PC-9 (cell line): ENCODE data around the gene TIMP3. TPM values are rescaled to one million over a fixed set of nuclear protein-coding genes. Genes with fewer than 3 reads are reported as not detected.
A peak's percentile ranks its signal among the peaks of the same experiment; 100 is the strongest.

Experiments
- BruUV-seq: library from RNA; stranded (reverse); fragments of 400-500 nt; replicated peaks from 2 replicates; lab custom pipeline; 2021; lab: Mats Ljungman, UMichigan
- CTCF ChIA-PET: fragments of 300-600 bp; sonication (Branson Sonifier 250); formaldehyde crosslinking; loops from one replicate; lab custom pipeline; 2022; ENCODE audit warnings: antibody characterized with exemption; lab: Charles Lee
- POLR2A ChIA-PET: fragments of 300-600 bp; sonication (Branson Sonifier 250); formaldehyde crosslinking; loops from one replicate; lab custom pipeline; 2022; ENCODE audit warnings: antibody characterized with exemption; ENCODE audit not compliant: unreplicated experiment; lab: Charles Lee
- DNase-seq, 2 experiments: peaks; one replicate each; pipeline versions ENCODE4 v3.0.0 to v3.0.0-alpha.2; 2015 to 2022; ENCODE audit warnings: mixed read lengths in 1 of 2
- H2AFZ ChIP-seq: fragments of 200-600 bp; sonication (generic); 2 replicates; pipeline ENCODE4 v1.8.1; 2017; ENCODE audit warnings: antibody characterized with exemption
- H3F3A ChIP-seq: fragments of 200-600 bp; sonication (generic); 2 replicates; pipeline ENCODE4 v1.8.1; 2017; ENCODE audit warnings: antibody characterized with exemption, mild to moderate bottlenecking, low read depth; ENCODE audit not compliant: insufficient read depth
- H3K27ac ChIP-seq: fragments of 200-600 bp; sonication (generic); 2 replicates; pipeline ENCODE4 v1.6.1; 2016; ENCODE audit warnings: mixed run types
- H3K27me3 ChIP-seq: fragments of 200-600 bp; sonication (generic); 2 replicates; pipeline ENCODE4 v1.6.1; 2016; ENCODE audit warnings: low read depth, mixed run types; ENCODE audit not compliant: insufficient read depth
- H3K36me3 ChIP-seq: fragments of 200-600 bp; sonication (generic); 2 replicates; pipeline ENCODE4 v1.6.1; 2016; ENCODE audit warnings: low read depth, mixed run types
- H3K4me1 ChIP-seq: fragments of 200-600 bp; sonication (generic); replicated peaks from 2 replicates; pipeline ENCODE4 v1.6.1; 2016; ENCODE audit warnings: mixed run types; ENCODE audit not compliant: insufficient read depth
- H3K4me2 ChIP-seq: fragments of 200-600 bp; sonication (generic); 2 replicates; pipeline ENCODE4 v1.6.1; 2017; ENCODE audit warnings: mixed run types
- H3K4me3 ChIP-seq: fragments of 200-600 bp; sonication (generic); 2 replicates; pipeline ENCODE4 v1.6.1; 2016; ENCODE audit warnings: mixed run types
- H3K79me2 ChIP-seq: fragments of 200-600 bp; sonication (generic); 2 replicates; pipeline ENCODE4 v1.6.1; 2017; ENCODE audit warnings: low read depth, mixed run types
- H3K9me2 ChIP-seq: fragments of 200-600 bp; sonication (generic); 2 replicates; pipeline ENCODE4 v1.8.1; 2017; ENCODE audit warnings: mild to moderate bottlenecking; ENCODE audit not compliant: insufficient read depth
- H3K9me3 ChIP-seq: fragments of 200-600 bp; sonication (generic); 2 replicates; pipeline ENCODE4 v1.8.1; 2016; ENCODE audit warnings: low read depth; ENCODE audit not compliant: insufficient read depth
- H4K20me1 ChIP-seq: fragments of 200-600 bp; sonication (generic); 2 replicates; pipeline ENCODE4 v1.8.1; 2017; ENCODE audit not compliant: insufficient read depth
- EZH2 ChIP-seq: fragments of 200-600 bp; sonication (generic); IDR thresholded peaks from 2 replicates; pipeline ENCODE4 v1.8.0; 2017; ENCODE audit warnings: antibody characterized with exemption, low read depth
- intact Hi-C: fragments of 100-400 bp; cut with micrococcal nuclease; formaldehyde crosslinking; loops from one replicate; pipeline ENCODE4 v1.10.0; 2022; ENCODE audit not compliant: unreplicated experiment
- total RNA-seq: library from RNA; stranded (reverse); gene quantifications from 2 replicates; pipeline ENCODE4 v1.2.3, GENCODE V29; 2021
- TF ChIP-seq, protein P1 (sequence below): fragments of 200-600 bp; sonication (generic); conservative IDR thresholded peaks from 2 replicates; pipeline ENCODE4 v1.6.1; 2017; ENCODE audit warnings: mixed run types, antibody characterized with exemption, mild to moderate bottlenecking, moderate library complexity

The TIMP3 gene
- total RNA-seq, 1 experiment from 2014 or later = 79.8 TPM

DNA sequence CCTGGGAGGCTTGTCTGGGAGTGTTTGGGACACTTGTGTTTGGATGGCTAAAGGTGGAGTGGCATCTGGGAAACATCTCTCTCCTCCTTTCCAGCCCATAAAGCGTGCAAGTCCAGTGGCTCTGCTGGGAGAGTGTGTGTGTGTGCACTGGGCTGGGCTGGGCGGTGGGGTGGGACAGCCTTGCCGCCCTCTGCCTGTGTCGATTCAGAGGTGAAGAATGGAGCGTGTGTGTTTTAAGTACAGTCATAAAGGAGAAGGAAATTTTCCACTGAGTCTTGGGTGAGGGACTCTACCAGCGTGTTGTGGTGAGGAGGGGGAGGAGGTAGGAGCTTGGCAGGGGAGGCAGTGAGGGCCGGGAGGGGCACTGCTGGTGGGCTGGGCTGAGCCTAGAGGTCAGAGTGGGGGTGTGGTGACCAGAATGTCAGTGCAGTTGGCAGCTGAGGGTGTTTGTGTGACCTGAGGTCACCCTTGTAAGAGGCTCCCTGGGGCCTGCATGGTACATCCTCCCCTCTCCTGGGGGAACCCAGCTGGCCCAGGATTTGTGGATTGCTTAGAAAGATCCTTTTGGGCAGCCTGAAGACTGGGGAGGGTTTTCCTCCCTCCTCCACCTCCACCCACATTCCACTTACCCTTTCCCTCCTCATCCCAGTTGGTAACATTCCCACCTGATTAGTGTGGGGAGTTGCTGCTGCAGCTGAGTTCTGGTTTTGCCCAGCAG is 1.7 kb downstream of the TIMP3 start:
- Histone ChIP-seq H3K4me1 (peaks cover 52% of the 10 kb centered on the region), H3K4me2 (peak overlapping the region; percentile 97), H4K20me1 (peaks cover 58% of the 10 kb centered on the region), H3K27ac (peak overlapping the region; percentile 49), H3K79me2 (peaks cover 68% of the 10 kb centered on the region), H3F3A (peaks cover 53% of the 10 kb centered on the region), H3K9me2 (no peaks in the 10 kb centered on the region), H3K36me3 (peaks cover 49% of the 10 kb centered on the region), H3K27me3 (no peaks in the 10 kb centered on the region), H3K9me3 (no peaks in the 10 kb centered on the region), H2AFZ (no peak overlapping the region), H3K4me3 (peak overlapping the region; percentile 99)
- peak; percentile 52 to 69 for DNase-seq
- CTCF ChIA-PET = interaction anchor here (0.7 kb wide), 1 partner anchor 42 kb away, joined by 6 read pairs; no protein-coding TSS in a partner anchor
- POLR2A ChIA-PET = interaction anchor here (0.5 kb wide), 1 partner anchor 42 kb away, joined by 3 read pairs; no protein-coding TSS in a partner anchor
- no TSS peak for BruUV-seq
- intact Hi-C loops = loop anchor here (1.0 to 5.0 kb wide), 2 partner anchors 23 to 184 kb away; no protein-coding TSS in a partner anchor
- TF ChIP-seq, protein P1, sequence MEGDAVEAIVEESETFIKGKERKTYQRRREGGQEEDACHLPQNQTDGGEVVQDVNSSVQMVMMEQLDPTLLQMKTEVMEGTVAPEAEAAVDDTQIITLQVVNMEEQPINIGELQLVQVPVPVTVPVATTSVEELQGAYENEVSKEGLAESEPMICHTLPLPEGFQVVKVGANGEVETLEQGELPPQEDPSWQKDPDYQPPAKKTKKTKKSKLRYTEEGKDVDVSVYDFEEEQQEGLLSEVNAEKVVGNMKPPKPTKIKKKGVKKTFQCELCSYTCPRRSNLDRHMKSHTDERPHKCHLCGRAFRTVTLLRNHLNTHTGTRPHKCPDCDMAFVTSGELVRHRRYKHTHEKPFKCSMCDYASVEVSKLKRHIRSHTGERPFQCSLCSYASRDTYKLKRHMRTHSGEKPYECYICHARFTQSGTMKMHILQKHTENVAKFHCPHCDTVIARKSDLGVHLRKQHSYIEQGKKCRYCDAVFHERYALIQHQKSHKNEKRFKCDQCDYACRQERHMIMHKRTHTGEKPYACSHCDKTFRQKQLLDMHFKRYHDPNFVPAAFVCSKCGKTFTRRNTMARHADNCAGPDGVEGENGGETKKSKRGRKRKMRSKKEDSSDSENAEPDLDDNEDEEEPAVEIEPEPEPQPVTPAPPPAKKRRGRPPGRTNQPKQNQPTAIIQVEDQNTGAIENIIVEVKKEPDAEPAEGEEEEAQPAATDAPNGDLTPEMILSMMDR = no peak
- TF ChIP-seq EZH2 = no peak

GRCh38 chr22:32803738-32804435 is 2.4 kb downstream of the TIMP3 start:
- no peaks in the 10 kb centered on the region for H3K9me3 ChIP-seq
- peaks cover 60% of the 10 kb centered on the region for H3F3A ChIP-seq
- peak overlapping the region; percentile 99 for H3K4me3 ChIP-seq
- intact Hi-C loops = loop anchor here (1.0 to 5.0 kb wide), 2 partner anchors 24 to 183 kb away; no protein-coding TSS in a partner anchor
- H3K4me2 ChIP-seq = peak overlapping the region; percentile 97
- ChIA-PET POLR2A (interaction anchor here (0.6 to 0.7 kb wide), 2 partner anchors 43 to 136 kb away, joined by 3 to 7 read pairs; no protein-coding TSS in a partner anchor), CTCF (no interaction called here)
- TF ChIP-seq, protein P1 = no peak
- no peak for TF ChIP-seq EZH2
- no peak for DNase-seq
- peaks cover 60% of the 10 kb centered on the region for H3K4me1 ChIP-seq
- no TSS peak for BruUV-seq
- peaks cover 55% of the 10 kb centered on the region for H3K36me3 ChIP-seq
- no peaks in the 10 kb centered on the region for H3K9me2 ChIP-seq
- no peaks in the 10 kb centered on the region for H3K27me3 ChIP-seq
- H3K79me2 ChIP-seq = peaks cover 75% of the 10 kb centered on the region
- peaks cover 65% of the 10 kb centered on the region for H4K20me1 ChIP-seq
- H2AFZ ChIP-seq = no peak overlapping the region
- H3K27ac ChIP-seq = peak overlapping the region; percentile 49
